ENCODE results near the gene HMGB2.
A peak's percentile ranks its signal among the peaks of the same experiment; 100 is the strongest.

The HMGB2 gene

DNA sequence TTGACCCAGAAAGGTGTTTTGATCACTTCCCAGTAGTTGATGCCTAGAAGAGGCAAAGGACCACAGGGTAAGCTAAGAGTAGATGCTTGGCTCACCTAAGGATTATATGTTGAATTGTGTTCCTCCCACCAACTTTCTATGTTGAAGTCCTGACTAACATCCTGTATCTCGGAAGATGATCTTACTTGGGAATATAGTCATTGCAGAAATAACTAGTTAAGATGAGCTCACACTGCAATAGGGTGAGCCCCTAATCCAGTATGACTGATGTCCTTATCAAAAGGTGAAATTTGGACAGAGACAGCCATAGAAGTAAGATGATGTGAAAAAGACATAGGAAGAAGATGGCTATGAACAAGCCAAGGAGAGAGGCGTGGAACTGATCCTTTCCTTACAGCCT, 3.3 kb upstream of the HMGB2 start:
- no peak for DNase-seq (ENCODE audit: low read depth, low spot score)
- no peak overlapping the region for H3K27ac ChIP-seq

DNA sequence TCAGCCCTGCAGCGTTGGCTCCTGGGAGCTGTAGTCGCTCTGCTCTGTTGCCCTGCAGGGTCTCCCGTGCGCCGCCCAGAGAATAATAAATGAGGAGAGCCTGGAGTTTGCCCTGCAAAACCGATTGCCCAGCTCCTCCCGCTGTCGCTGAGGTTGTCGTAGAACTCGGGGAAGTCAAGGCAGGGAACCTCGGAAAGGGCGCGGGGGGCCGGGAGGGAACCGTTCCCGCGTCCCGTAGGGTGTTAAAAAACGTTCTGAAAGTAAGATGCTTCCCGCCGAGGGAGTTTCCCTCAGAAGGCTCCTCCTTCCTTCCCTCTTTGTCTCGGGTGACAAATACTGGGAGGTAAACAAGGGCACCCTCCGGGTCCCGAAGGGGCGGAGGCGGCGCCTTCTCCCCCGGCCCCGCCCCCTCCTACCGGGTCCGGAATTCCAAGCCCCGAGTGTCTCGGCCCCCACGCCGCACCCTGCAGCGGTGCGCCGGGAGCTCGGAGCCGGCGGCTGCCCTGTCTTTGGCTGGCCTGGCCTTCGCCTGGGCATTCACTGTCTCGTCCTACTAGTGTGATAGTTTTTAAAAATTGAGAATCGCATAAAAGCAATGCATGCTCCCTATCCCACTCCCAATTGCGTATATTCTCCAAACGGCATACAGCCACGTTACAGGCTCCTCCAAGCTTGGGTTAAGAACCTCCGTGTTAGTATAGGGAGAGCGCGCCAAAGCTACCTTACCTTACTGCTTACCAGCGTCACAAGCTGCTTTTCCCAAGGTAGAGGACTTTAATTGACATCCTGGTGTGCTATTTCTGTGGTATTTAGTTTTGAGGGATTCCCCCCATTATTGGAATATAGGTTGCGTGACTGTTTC, 964 bp upstream of the HMGB2 start:
- no peak for DNase-seq (ENCODE audit: low read depth, low spot score)
- H3K27ac ChIP-seq = peak overlapping the region; percentile 19

DNA sequence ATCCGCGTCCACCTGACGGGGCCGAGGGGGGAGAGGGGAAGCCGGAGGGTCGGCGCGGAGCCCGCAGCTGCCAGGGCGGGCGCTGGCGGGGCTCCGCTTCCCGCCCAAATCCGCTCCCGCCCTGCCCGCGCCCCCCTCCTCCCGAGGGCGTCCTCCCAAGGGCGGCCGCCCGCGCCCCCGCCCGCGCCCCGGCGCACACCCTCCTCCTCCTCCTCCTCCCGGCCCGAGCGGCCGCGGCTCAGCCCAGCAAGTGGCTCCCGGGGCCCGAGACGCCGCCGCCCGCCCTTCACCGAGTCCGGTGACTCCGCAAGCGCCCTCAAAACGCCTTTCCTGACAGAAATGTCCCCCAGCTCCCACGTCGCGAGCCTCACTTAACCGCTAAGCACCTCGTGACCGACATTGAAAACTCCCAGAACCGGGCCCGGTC, 487 bp downstream of the HMGB2 start:
- peak overlapping the region; percentile 91 for H3K27ac ChIP-seq
- no peak for DNase-seq (ENCODE audit: low read depth, low spot score)

DNA sequence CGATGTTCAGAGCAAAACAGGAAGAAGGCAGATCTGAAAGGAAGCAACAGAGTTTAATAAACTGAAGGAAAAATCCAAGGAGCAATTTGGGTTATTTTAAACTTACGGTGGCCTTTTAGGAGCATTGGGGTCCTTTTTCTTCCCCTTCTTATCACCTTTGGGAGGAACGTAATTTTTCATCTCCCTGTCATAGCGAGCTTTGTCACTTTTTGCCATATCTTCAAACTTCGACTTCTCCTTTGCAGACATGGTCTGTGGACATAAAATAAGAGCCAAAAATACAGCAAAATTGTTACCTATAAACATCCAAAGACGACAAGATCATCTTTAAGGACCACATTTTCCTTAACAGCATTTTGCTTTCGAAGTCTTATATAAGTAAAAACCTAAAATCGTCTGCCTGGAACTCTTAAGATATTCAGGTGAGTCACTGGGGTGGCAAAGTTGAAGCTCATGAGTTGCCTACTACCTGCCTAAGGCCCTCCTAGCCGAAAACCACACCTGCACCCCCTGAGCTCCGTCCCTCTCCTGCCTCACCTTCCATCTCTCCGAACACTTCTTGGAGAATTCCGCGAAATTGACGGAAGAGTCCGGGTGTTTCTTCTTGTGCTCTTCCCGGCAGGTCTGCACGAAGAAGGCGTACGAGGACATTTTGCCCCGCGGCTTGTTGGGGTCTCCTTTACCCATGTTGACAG, 1.0 kb downstream of the HMGB2 start:
- H3K27ac ChIP-seq = peak overlapping the region; percentile 91
- no peak for DNase-seq (ENCODE audit: low read depth, low spot score)

DNA sequence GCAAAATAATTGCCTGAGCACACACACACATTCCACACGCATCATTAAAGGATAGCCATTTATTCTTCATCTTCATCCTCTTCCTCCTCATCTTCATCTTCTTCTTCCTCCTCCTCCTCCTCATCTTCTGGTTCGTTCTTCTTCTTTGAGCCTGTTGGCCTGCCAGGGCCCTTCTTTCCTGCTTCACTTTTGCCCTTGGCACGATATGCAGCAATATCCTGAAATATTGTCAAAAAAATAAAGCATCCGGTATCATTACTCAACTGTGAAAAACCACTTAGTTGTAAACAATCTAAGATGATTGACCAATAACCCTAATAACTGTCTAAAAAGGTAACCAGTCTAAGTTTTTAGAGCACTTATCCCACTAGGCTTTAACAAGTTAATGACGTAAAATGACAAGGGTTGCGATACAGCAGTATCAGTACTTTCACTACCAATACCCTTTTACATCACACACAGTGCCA, 2.1 kb downstream of the HMGB2 start:
- DNase-seq (ENCODE audit: low read depth, low spot score) = no peak
- peak overlapping the region; percentile 91 for H3K27ac ChIP-seq

DNA sequence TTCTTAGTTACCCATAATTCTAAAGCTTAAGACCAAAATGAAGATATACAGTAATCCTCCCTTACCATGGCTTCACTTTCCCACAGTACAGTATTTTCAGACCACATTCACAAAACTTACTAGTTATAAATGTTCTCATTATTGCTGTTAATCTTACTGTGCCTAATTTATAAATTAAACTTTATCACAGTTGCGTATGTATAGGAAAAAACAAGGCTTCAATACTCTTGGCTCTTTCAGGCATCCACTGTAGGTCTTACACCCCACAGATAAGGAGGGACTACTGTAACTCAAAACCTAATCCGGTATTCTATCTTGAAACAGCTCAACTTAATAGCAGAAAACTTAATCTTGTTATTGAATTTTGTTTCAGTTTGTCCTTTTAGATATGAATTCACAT, 3.6 kb downstream of the HMGB2 start:
- no peak overlapping the region for H3K27ac ChIP-seq
- DNase-seq (ENCODE audit: low read depth, low spot score) = no peak

DNA sequence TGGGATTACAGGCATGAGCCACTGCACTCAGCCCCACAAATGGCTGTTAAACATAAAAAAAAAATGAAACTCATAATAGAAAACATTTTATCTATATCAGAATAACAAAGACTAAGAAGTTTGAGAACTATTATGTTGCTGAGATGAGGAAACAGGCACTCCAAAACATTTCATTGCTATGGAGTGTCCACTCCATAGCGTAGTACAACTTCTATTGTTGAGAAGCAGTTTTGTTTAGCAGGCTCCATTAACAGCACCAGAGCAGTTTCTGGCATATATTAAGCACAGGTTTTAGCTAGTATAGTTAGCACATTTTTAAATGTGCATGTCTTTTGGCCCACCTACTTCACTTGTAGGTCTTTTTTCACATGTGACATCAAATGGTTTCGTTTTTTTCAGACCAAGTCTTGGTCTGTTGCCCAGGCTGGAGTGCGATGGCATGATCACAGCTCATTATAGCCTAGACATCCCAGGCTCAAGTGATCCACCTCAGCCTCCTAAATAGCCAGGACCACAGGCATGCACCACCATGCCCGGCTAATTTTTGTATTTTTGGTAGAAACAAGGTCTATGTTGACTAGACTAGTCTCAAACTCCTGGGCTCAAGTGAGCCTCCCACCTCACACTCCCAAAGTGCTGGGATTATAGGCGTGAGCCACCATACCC, 5.8 kb downstream of the HMGB2 start:
- DNase-seq (ENCODE audit: low read depth, low spot score) = no peak
- H3K27ac ChIP-seq = no peak overlapping the region

DNA sequence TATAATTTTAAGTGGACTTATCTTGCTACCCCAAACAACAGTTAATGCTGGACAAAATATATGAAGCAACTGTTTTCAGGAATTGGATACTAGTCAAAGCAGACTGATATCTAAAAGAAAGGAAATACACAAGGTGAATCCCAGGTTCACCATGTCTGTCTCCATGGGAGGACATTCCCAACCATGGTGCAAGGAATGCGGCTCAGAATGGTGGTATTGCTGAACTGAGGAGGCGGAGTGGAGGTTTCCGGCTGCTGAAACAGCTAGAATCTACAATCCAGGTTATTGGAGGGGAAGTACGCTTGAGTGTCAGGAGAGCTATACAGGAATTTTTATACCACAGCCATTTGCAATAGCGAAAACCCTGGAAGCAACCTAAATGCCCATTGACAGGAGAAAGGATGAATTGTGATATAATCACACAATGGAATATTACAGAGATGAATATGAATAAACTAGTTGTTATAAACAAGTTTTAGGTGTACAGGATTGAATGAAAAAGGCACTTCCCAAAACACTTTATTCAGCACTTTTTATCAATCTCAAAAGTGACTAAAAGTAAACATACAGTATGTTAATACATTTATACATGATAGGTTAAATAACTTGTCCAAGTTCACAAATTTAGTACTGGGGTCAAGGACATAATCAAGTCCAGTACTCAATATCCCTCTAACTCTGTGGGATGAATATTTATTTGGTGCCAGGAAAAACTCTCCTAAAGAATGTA, 9.0 kb downstream of the HMGB2 start:
- no peak for DNase-seq (ENCODE audit: low read depth, low spot score)
- H3K27ac ChIP-seq = no peak overlapping the region

DNA sequence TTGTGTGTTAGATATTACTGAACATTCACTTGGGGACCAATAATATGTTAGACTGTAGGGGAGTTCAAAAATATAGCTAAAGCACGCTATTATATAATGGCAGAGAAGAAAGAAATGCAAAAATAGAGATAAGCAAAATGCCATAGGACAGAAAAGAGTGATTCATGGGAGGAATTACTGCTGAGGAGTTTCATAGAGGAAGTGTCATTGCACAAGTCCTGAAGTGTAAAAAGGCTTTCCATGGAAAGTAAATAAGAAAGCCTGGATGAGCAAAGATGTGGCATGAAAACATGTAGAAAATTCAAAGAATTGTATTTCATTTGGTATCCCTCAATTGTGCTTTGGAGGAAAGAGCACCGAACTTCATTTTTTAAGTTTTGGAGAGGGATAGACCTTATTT, 14.5 kb downstream of the HMGB2 start:
- DNase-seq (ENCODE audit: low read depth, low spot score) = no peak
- H3K27ac ChIP-seq = peak overlapping the region; percentile 8

DNA sequence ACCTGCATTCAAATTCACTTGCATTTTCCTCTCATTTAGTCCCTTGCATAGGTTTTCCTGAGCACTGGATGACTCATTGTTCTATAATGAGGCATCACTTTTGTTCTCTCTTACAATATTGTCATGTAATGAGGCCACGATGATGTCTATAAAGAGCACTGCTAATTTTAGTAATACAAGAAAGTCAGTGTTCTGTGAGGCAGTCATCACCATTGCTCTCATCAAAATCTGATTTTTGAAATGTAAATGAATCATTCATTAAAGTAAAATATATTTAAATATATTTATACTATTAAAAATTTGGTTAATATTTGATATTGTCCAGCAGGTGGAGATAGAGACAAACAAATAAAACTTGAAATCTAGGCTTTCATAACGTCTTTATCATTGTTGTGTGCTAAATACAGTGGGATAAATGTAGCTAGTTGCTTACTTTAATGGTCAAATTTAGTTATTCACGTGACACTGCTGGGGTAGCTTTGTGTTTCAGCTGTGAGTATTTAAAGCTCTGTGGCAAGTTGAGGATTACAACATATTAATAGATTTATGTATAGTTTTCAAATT, 15.4 kb downstream of the HMGB2 start:
- no peak for DNase-seq (ENCODE audit: low read depth, low spot score)
- H3K27ac ChIP-seq = peak overlapping the region; percentile 8

DNA sequence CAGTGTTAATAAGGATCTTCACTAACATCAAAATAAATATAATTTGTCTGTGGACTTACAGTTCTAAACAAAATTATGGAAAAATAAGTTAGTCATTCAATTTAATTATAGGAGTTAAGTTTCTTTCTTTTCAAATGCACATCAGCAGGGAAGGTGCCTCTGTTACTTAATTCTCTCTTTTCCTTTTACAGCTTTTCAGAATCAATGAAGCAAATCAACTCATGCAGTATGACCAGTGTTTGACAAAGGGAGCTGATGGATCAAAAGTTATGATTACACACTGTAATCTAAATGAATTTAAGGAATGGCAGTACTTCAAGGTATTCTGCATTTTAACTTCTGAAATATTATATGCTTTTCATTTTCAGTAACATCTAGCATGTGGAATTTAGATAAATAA, 15.9 kb downstream of the HMGB2 start:
- no peak for DNase-seq (ENCODE audit: low read depth, low spot score)

DNA sequence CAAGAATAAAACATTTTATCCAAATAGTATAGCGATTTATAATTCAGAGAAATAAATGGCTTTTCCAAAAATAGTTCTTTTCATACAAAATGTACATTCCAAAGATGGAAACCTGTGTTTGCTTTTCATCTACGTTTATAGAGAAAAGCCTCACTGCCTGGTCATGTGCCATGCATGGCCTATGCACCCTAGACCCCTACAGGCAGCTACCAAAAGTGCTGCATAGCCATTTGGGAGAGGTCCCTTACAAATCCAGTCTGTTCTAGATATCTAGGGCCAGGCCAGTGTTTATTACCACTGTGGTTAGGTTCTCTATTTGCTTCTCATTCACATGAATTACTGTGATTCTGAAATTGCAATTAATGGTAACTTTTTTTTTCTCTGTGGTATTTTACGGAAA, 17.2 kb downstream of the HMGB2 start:
- no peak overlapping the region for H3K27ac ChIP-seq
- no peak for DNase-seq (ENCODE audit: low read depth, low spot score)

More for the DNA sequence above, 15.9 kb downstream of the HMGB2 start:
- H3K27ac ChIP-seq = no peak overlapping the region

DNA sequence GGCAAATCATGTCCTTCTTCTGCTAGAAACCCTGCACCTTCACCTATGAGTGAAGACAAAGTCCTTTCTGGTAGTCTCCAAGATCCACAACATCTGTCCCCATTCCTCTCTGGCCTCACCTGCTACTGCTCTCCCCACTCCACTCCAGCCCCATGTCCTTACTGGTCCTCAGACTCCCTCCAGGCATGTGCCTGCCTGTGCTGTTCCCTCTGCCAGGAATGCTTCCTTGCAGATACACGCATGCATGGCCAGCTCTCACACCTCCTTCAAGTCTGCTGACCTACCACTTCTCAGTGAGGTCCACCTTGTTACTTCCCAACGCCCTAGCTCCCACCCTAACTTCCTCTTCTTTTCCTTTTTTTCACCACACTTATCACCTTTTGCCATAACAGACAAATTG, 18.1 kb downstream of the HMGB2 start:
- no peak overlapping the region for H3K27ac ChIP-seq
- no peak for DNase-seq (ENCODE audit: low read depth, low spot score)

DNA sequence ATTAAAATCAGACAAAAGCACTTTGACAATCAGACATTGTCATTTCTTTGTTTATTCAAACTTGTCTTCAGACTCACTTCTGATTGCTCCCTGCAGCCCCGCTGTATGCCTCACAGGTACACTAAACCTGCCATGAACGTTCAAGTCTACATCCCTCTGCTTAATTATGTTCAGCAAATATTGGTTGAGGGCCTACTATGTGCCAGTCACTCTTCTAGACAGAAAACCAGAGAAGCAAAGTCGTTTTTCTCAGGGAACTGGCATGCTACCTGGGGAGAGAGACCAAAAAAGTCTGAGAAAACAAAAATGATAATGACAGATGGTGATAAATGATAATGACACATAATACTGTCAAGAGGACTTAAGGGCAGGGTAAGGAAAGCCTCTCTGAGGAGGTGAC, 19.4 kb downstream of the HMGB2 start:
- H3K27ac ChIP-seq = no peak overlapping the region
- DNase-seq (ENCODE audit: low read depth, low spot score) = no peak

DNA sequence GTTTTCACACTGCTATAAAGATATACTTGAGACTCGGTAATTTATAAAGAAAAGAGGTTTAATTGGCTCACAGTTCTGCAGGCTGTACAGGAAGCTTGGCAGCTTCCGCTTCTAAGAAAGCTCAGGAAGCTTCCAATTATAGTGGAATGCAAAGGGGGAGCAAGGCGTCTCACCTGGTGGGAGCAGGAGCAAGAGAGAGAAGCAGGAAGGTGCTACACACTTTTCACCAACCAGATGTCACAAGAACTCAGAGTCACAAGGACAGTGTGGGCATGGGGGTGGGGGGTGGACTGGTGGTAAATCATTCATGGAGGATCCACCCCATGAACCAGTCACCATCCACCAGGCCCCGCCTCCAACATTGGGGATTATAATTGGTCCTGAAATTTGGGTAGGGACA, 22.8 kb downstream of the HMGB2 start:
- DNase-seq (ENCODE audit: low read depth, low spot score) = no peak
- no peak overlapping the region for H3K27ac ChIP-seq

DNA sequence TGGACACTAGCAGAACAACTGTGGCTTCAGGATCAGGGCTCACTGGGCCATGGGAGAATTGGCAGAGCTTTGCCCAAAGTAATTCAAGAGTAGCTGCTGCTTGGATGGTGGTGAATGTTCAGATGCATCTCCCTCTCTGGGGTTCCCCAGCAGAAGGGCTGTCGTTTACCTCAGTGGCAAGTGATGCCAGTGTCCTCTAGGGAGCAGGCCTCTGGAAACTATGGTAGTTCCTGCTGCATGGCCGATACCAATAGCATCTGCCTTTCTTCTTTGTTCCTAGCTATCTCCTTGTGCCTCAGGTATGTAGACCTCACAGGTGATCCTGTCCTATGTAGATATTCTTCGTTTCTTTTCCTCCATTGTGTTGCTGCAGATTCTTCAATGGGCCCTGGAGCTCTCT, 26.4 kb downstream of the HMGB2 start:
- H3K27ac ChIP-seq = no peak overlapping the region
- DNase-seq (ENCODE audit: low read depth, low spot score) = no peak

DNA sequence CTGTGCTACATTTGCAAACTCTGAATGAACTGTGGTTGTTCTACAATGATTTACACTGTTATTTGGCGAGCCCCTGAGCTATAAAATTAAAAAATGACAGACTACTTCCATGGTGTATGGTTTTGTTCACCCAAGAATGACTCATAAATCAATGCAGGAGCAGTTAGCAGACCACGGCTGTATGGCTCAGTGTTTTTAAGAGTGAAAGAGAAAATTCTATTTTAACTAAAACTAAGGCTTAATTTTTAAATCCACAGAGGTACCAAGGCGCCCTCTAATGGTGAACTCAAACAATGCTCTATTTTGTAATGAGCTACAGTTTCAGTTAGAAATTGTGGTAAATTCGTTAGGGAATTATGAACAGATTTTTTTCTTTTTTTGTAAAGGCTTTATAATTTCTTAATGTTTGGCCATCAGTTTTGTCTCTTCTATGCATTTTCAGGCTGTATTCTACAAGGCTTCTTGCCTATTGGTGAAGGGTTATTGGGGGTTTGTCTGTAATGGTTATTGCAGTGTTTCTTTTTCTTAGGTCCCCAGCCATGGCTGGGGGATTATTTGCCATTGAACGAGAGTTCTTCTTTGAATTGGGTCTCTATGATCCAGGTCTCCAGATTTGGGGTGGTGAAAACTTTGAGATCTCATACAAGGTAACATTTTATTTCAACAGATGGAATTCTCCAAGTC, 32.5 kb downstream of the HMGB2 start:
- DNase-seq (ENCODE audit: low read depth, low spot score) = no peak
- no peak overlapping the region for H3K27ac ChIP-seq

DNA sequence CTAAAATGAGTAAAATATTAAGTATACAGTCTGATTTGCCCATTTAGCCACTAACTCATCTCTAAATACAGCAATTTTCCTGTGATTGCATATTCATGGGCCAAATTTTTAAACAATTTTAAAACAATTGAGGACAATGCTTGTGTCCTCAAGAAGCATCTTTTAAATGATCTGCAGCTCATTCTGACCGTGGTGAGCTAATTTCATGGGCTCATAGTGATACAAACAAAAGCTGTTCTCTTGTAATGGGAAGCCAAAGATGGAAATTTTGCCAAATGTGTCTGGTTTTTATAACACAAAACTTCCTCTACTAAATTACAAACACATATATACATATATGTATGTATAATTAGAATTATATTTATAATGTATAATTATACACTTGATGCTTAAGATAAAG, 39.7 kb downstream of the HMGB2 start:
- no peak for DNase-seq (ENCODE audit: low read depth, low spot score)
- H3K27ac ChIP-seq = no peak overlapping the region

DNA sequence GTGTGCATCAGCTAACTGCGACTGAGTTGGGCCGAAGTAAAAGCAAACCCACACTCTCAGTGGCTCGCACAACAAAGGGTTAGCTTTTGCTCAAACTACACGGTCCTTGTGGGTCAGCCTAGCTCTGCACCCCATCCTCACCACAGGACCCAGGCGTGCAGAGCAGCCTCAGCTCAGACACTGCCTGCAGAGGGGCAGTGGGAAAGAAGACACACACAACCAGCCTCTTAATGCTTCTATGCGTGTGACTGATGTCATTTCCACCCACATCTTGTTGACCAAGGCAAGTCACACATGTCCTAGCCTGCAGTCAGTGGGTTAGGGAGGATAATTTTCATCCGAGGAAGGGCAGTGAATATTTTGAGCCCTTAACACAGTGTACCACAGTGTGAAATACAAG, 40.5 kb downstream of the HMGB2 start:
- H3K27ac ChIP-seq = no peak overlapping the region
- no peak for DNase-seq (ENCODE audit: low read depth, low spot score)

DNA sequence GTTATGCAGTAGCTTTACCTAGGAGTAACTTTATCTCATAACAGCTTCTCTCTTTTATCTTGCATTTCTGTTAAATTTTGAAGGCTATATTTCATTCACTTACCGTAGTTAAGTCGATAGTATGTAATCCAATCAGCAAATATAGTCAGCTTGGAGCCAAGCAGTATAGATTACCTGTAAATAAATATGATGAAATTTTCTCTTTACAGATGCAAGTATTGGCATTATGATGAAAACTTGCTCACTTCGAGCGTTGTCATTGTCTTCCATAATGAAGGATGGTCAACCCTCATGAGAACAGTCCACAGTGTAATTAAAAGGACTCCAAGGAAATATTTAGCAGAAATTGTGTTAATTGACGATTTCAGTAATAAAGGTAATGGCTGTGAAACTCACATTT, 42.3 kb downstream of the HMGB2 start:
- H3K27ac ChIP-seq = no peak overlapping the region
- no peak for DNase-seq (ENCODE audit: low read depth, low spot score)
